Panc1 (cell line): ENCODE results near the gene TRIM14. TPM values are rescaled to one million over a fixed set of nuclear protein-coding genes. Genes with fewer than 3 reads are reported as not detected.

Source experiments
- ATAC-seq: fragments of 200-7000 bp; cut with Tn5 transposase; 2 replicates; pipeline ENCODE4 v1.9.1; 2020; ENCODE audit warnings: mild to moderate bottlenecking, moderate library complexity
- BruUV-seq: library from RNA; stranded (reverse); fragments of 400-500 nt; replicated peaks from 2 replicates; lab custom pipeline; 2021; lab: Mats Ljungman, UMichigan
- CTCF ChIA-PET: fragments of 300-600 bp; sonication (Branson Sonifier 250); formaldehyde crosslinking; loops from one replicate; lab custom pipeline; 2022; ENCODE audit warnings: antibody characterized with exemption; lab: Charles Lee
- POLR2A ChIA-PET: fragments of 300-600 bp; sonication (Branson Sonifier 250); formaldehyde crosslinking; loops from one replicate; lab custom pipeline; 2022; ENCODE audit warnings: antibody characterized with exemption; lab: Charles Lee
- DNase-seq: peaks from one replicate; pipeline ENCODE4 v3.0.0-alpha.2; 2010; ENCODE audit warnings: low read depth, low spot score
- H3K27ac ChIP-seq: 2 replicates; pipeline ENCODE4 v1.5.1; 2011; ENCODE audit warnings: mild to moderate bottlenecking, low read length, inconsistent platforms
- H3K27me3 ChIP-seq: fragments of 200-500 bp; sonication (Bioruptor generic); 2 replicates; pipeline ENCODE4 v1.6.0; 2014; ENCODE audit warnings: low read length, inconsistent platforms; ENCODE audit not compliant: control insufficient read depth, insufficient read depth
- H3K36me3 ChIP-seq: fragments of 200-500 bp; sonication (Bioruptor generic); 2 replicates; pipeline ENCODE4 v1.5.1; 2014; ENCODE audit warnings: inconsistent platforms, mild to moderate bottlenecking, low read length, moderate library complexity; ENCODE audit not compliant: control insufficient read depth, insufficient read depth
- H3K4me1 ChIP-seq: 2 replicates; pipeline ENCODE4 v1.5.1; 2011; ENCODE audit warnings: inconsistent platforms, mild to moderate bottlenecking, low read length, moderate library complexity; ENCODE audit not compliant: control insufficient read depth, insufficient read depth
- H3K4me3 ChIP-seq, 2 experiments: 2 replicates each; pipeline ENCODE4 v1.5.1; 2011 to 2012; ENCODE audit warnings: low read depth in 2 of 2, low read length in 2 of 2, mild to moderate bottlenecking in 2 of 2, inconsistent platforms in 1 of 2, moderate library complexity in 1 of 2
- H3K9me3 ChIP-seq: fragments of 200-500 bp; sonication (Bioruptor generic); 2 replicates; pipeline ENCODE4 v1.5.1; 2014; ENCODE audit warnings: low read depth, mild to moderate bottlenecking, inconsistent platforms, low read length, moderate library complexity; ENCODE audit not compliant: control insufficient read depth, insufficient read depth
- CTCF ChIP-seq: fragments of 450-650 bp; IDR thresholded peaks from 2 replicates; pipeline ENCODE4 v1.5.1; 2017; ENCODE audit warnings: mild to moderate bottlenecking
- POLR2AphosphoS5 ChIP-seq: IDR thresholded peaks from 2 replicates; pipeline ENCODE4 v1.6.1; 2012; ENCODE audit warnings: mild to moderate bottlenecking, low read depth, low read length, moderate library complexity
- REST ChIP-seq, 2 experiments: IDR thresholded peaks; 2 replicates each; pipeline ENCODE4 v1.6.1; 2011 to 2012; ENCODE audit warnings: low read depth in 2 of 2, control low read depth in 1 of 2, low read length in 1 of 2, mild to moderate bottlenecking in 1 of 2, moderate library complexity in 1 of 2; ENCODE audit not compliant: insufficient read depth in 1 of 2
- SIN3A ChIP-seq: IDR thresholded peaks from 2 replicates; pipeline ENCODE4 v1.6.1; 2012; ENCODE audit warnings: low read depth, mild to moderate bottlenecking, low read length, moderate library complexity, borderline replicate concordance; ENCODE audit not compliant: insufficient read depth
- TCF7L2 ChIP-seq: IDR thresholded peaks from 2 replicates; pipeline ENCODE4 v1.6.1; 2011; ENCODE audit warnings: mild to moderate bottlenecking, low read depth, low read length, inconsistent platforms
- in situ Hi-C: cut with HindIII; loops from 2 replicates; pipeline ENCODE4 v1.10.0; 2016; ENCODE audit warnings: low sequenced_read_pairs, low pct_unique_long_range_greater_than_20kb
- intact Hi-C: fragments of 100-400 bp; cut with micrococcal nuclease; formaldehyde crosslinking; loops from one replicate; pipeline ENCODE4 v1.10.0; 2022; ENCODE audit not compliant: unreplicated experiment
- total RNA-seq: library from RNA; stranded (reverse); gene quantifications from one replicate; pipeline ENCODE4 v1.2.1, GENCODE V29; 2021; ENCODE audit not compliant: unreplicated experiment

TRIM14 gene
- total RNA-seq, 1 experiment from 2014 or later, result 9.7 TPM

GRCh38 chr9:98047002-98047401, 72.0 kb downstream of the TRIM14 start:
- Histone ChIP-seq H3K27ac (no peak overlapping the region), H3K4me3 (no peak overlapping the region), H3K36me3 (peaks cover 9% of the 10 kb centered on the region; the same call in 1 of the 2 replicates), H3K27me3 (no peaks in the 10 kb centered on the region), H3K9me3 (no peaks in the 10 kb centered on the region), H3K4me1 (no peaks in the 10 kb centered on the region; the same call in 1 of the 2 replicates)
- in situ Hi-C loops (no loop called here), intact Hi-C loops (no loop called here)
- CTCF ChIA-PET, result no interaction called here
- DNase-seq (no peak), ATAC-seq (no peak)
- POLR2A ChIA-PET, result no interaction called here
- TF ChIP-seq CTCF (no peak), REST (IDR thresholded peaks at IDR 0.05; ENCODE audit: insufficient read depth in 1 of 2, low read depth in 2 of 2, low read length in 1 of 2) (no peak), SIN3A (no peak), POLR2AphosphoS5 (no peak), TCF7L2 (no peak)
- no TSS peak for BruUV-seq

GRCh38 chr9:98046180-98046543, 72.9 kb downstream of the TRIM14 start:
- Histone ChIP-seq H3K4me1 (no peaks in the 10 kb centered on the region; the same call in 1 of the 2 replicates), H3K27me3 (no peaks in the 10 kb centered on the region), H3K27ac (no peak overlapping the region), H3K9me3 (no peaks in the 10 kb centered on the region), H3K4me3 (no peak overlapping the region), H3K36me3 (peaks cover 9% of the 10 kb centered on the region; the same call in 1 of the 2 replicates)
- ChIA-PET CTCF (no interaction called here), POLR2A (no interaction called here)
- in situ Hi-C loops (no loop called here), intact Hi-C loops (no loop called here)
- ATAC-seq, result no peak
- DNase-seq, result no peak
- no peak for TF ChIP-seq CTCF
- no peak for TF ChIP-seq POLR2AphosphoS5
- no peak for TF ChIP-seq REST (IDR thresholded peaks at IDR 0.05; ENCODE audit: insufficient read depth in 1 of 2, low read depth in 2 of 2, low read length in 1 of 2)
- no peak for TF ChIP-seq TCF7L2
- no peak for TF ChIP-seq SIN3A
- BruUV-seq, result no TSS peak
